ENCODE measurements around the gene OR4D10. TPM values are rescaled to one million over a fixed set of nuclear protein-coding genes. Genes with fewer than 3 reads are reported as not detected.

OR4D10 gene
- total and polyA plus RNA-seq, 2 donors (not counting 3 experiments of a cell fraction or from before 2014, with no cell fraction given), result not detected

- H2AFZ ChIP-seq (ENCODE audit: low read depth, low read length), result no peak within 1 kb of the TSS
- H3K4me3 ChIP-seq (replicated peaks in 1 of 3; ENCODE audit: insufficient read depth in 1 of 3, low read depth in 1 of 3, low read length in 3 of 3), result no peak within 1 kb of the TSS
- ChIA-PET CTCF (no interaction called here), POLR2A (no interaction called here)
- H3K27ac ChIP-seq (ENCODE audit: insufficient read depth, low read depth, low read length), result no peak within 1 kb of the TSS
- no peak for FAIRE-seq
- no peaks in the 10 kb centered on the region for H3K4me1 ChIP-seq (ENCODE audit: control insufficient read depth, extremely low read depth, insufficient read depth, low read length)
- peaks cover 0 to 5% of the 10 kb centered on the region in 2 experiments for H3K27me3 ChIP-seq (ENCODE audit: control insufficient read depth in 2 of 2, insufficient read depth in 2 of 2, low read length in 2 of 2)
- no peak within 1 kb of the TSS for H3K9ac ChIP-seq (replicated peaks; ENCODE audit: extremely low read depth, insufficient read depth, low read length)
- H3K9me3 ChIP-seq (replicated peaks; ENCODE audit: control insufficient read depth, insufficient read depth, low read length), result no peaks in the 10 kb centered on the region
- H3K4me2 ChIP-seq (ENCODE audit: insufficient read depth, low read length), result no peak within 1 kb of the TSS
- no peaks in the 10 kb centered on the region for H3K9me1 ChIP-seq (replicated peaks; ENCODE audit: control insufficient read depth, extremely low read depth, insufficient read depth, low read length)
- intact Hi-C loops (cut with micrococcal nuclease), result loop anchor here (10.0 kb wide), 1 partner anchor 249 kb away; no protein-coding TSS in a partner anchor
- DNase-seq (ENCODE audit: low read depth, low spot score), result no peak
- dilution Hi-C loops (cut with MboI; ENCODE audit: extremely low pct_ligation_motif_present, low sequenced_read_pairs), result no loop called here
- no peaks in the 10 kb centered on the region for H4K20me1 ChIP-seq (replicated peaks; ENCODE audit: control insufficient read depth, extremely low read depth, insufficient read depth, low read length)
- no TSS peak for BruUV-seq (replicated peaks)
- TF ChIP-seq EZH2 (IDR thresholded peaks at IDR 0.05; ENCODE audit: borderline replicate concordance, low read depth, low read length, severe bottlenecking) (no peak), POLR2A (IDR thresholded peaks at IDR 0.05; ENCODE audit: low read depth, low read length) (no peak), GATA2 (IDR thresholded peaks at IDR 0.05; ENCODE audit: insufficient read depth, insufficient read length, low read depth, low read length) (no peak), MYC (IDR thresholded peaks at IDR 0.05; ENCODE audit: low read depth, low read length) (no peak), POLR2AphosphoS5 (IDR thresholded peaks at IDR 0.05; ENCODE audit: insufficient read depth, low read depth, low read length) (no peak), CTCF (IDR thresholded peaks at IDR 0.05; ENCODE audit: extremely low read depth in 1 of 2, insufficient read depth in 1 of 2, low read depth in 1 of 2, low read length in 2 of 2) (no peak), FOS (IDR thresholded peaks at IDR 0.05; ENCODE audit: borderline replicate concordance, insufficient read depth, low read length) (no peak), MAX (IDR thresholded peaks at IDR 0.05; ENCODE audit: insufficient read depth, insufficient read length) (no peak), JUN (IDR thresholded peaks at IDR 0.05; ENCODE audit: borderline replicate concordance, insufficient read depth, insufficient read length, low read depth) (no peak)
- H3K79me2 ChIP-seq (ENCODE audit: control insufficient read depth, insufficient read depth, low read length), result no peaks in the 10 kb centered on the region
- H3K36me3 ChIP-seq (ENCODE audit: control insufficient read depth in 2 of 2, extremely low read depth in 1 of 2, insufficient read depth in 2 of 2, low read length in 2 of 2), result no peaks in the 10 kb centered on the region
Measured at GRCh38 chr11:59436169-59436568, 36.9 kb upstream of the OR4D10 start, which contains the start of gene OR5A1. Gene OR5A1 (plus strand): TSS chr11:59436469. CDS start chr11:59443169, 6,700 bp downstream.

Measured in endothelial cell of umbilical vein (primary cell).